Measurements from ENCODE around the gene CMTR1.

The CMTR1 gene

GRCh38 chr6:37432916-37433656, at the start of gene CMTR1 (continued):
- TF ChIP-seq INSM2 (tag by site-specific recombination; IDR thresholded peaks at IDR 0.05): peak; percentile 73
- no peak for TF ChIP-seq ZNF830 (tag by site-specific recombination; IDR thresholded peaks at IDR 0.05; ENCODE audit: low read depth)
- 0 out of 2 replicates have a peak, but pooled peaks have one; percentile 11 for TF ChIP-seq ZNF843 (tag by site-specific recombination; IDR thresholded peaks at IDR 0.05)
- 0 out of 2 replicates have a peak, but pooled peaks have one; percentile 67 for TF ChIP-seq ZNF610 (tag by site-specific recombination; IDR thresholded peaks at IDR 0.05; ENCODE audit: borderline replicate concordance)
- peak; percentile 71; the same call in 1 of the 2 replicates for TF ChIP-seq PBX3 (CRISPR knock-in tag; IDR thresholded peaks at IDR 0.05)
- 0 out of 2 replicates have a peak, but pooled peaks have one; percentile 23 for TF ChIP-seq EGR2 (tag by site-specific recombination; IDR thresholded peaks at IDR 0.05; ENCODE audit: low read depth)
- peak; percentile 92 for TF ChIP-seq ZNF692 (tag by site-specific recombination; IDR thresholded peaks at IDR 0.05)
- 0 out of 2 replicates have a peak, but pooled peaks have one; percentile 62 for TF ChIP-seq KLF16 (tag by site-specific recombination; IDR thresholded peaks at IDR 0.05)
- no peak for TF ChIP-seq ZNF48 (tag by site-specific recombination; IDR thresholded peaks at IDR 0.05)
- TF ChIP-seq SP7 (tag by site-specific recombination; IDR thresholded peaks at IDR 0.05): peak; percentile 81
- TF ChIP-seq ZBTB26 (tag by site-specific recombination; optimal IDR thresholded peaks at IDR 0.05): peak; percentile 90
- peak; percentile 79; the same call in 1 of the 2 replicates for TF ChIP-seq REST (tag by site-specific recombination; IDR thresholded peaks at IDR 0.05)
- TF ChIP-seq SP3 (tag by site-specific recombination; IDR thresholded peaks at IDR 0.05): peak; percentile 58
- peak; percentile 88 for TF ChIP-seq PATZ1 (tag by site-specific recombination; IDR thresholded peaks at IDR 0.05)
- 0 out of 2 replicates have a peak, but pooled peaks have one; percentile 20 for TF ChIP-seq ZSCAN16 (tag by site-specific recombination; IDR thresholded peaks at IDR 0.05)
- TF ChIP-seq ZNF148 (tag by site-specific recombination; IDR thresholded peaks at IDR 0.05; ENCODE audit: borderline replicate concordance): 0 out of 2 replicates have a peak, but pooled peaks have one; percentile 58
- no peak for TF ChIP-seq ZNF221 (tag by site-specific recombination; IDR thresholded peaks at IDR 0.05; ENCODE audit: borderline replicate concordance)
- TF ChIP-seq ZFHX2 (tag by site-specific recombination; conservative IDR thresholded peaks at IDR 0.05): peak; percentile 67
- TF ChIP-seq ZFP3 (tag by site-specific recombination; IDR thresholded peaks at IDR 0.05; ENCODE audit: low read depth): no peak
- peak; percentile 36; the same call in 1 of the 2 replicates for TF ChIP-seq ZBTB7A (tag by site-specific recombination; IDR thresholded peaks at IDR 0.05; ENCODE audit: low read depth)
